GM19324 (cell line): ENCODE results near the gene CLPSL1.

Source experiments
- ATAC-seq: cut with Tn5 transposase; IDR thresholded peaks from one replicate; pipeline ENCODE4 v1.9.1; 2021; ENCODE audit warnings: mild to moderate bottlenecking, moderate library complexity; ENCODE audit not compliant: unreplicated experiment, low FRiP score

The CLPSL1 gene

DNA sequence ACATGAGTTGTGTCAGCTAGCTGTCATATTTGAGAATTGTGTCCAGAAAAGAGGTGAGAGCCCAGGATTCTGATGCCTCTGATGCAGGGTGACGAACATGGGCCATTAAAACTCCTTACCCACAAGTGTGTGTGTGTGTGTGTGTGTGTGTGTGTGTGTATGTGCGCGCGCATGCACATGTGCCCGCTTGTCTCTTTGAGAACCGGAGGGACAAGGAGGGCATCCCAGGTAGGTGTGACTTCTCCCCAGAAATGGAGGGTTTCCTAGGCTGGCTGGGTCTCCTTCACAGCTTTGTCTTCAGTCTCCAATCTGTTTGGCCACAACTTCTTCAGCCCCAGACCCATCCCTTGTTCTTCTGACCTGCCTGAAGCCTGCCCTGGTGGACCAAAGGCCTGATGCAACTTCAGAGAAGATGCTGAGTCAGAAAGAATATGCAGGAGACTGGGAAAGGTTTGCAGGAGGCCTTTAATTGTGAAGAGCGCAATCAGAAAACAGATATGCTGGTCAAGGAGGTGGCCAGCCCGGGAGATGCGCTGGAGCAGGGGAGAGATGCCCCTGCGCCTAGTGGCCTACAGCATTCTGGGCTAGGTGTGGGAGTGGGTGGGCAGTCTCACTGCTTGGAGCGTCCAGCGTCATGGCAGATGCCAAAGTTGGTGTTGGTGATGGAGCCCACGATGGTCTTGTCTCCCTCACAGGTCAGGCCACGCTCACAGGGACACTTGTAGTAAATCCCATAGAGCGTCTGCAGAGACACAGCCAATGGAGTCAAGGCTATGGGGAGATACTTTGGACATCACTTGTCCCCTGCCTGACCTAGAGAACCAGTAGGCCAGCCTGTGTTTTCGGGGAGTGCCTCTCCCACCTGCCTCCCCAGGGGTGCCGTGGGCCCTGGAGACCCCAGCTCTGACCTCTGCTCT is 14.0 kb downstream of the CLPSL1 start:
- ATAC-seq = no peak

DNA sequence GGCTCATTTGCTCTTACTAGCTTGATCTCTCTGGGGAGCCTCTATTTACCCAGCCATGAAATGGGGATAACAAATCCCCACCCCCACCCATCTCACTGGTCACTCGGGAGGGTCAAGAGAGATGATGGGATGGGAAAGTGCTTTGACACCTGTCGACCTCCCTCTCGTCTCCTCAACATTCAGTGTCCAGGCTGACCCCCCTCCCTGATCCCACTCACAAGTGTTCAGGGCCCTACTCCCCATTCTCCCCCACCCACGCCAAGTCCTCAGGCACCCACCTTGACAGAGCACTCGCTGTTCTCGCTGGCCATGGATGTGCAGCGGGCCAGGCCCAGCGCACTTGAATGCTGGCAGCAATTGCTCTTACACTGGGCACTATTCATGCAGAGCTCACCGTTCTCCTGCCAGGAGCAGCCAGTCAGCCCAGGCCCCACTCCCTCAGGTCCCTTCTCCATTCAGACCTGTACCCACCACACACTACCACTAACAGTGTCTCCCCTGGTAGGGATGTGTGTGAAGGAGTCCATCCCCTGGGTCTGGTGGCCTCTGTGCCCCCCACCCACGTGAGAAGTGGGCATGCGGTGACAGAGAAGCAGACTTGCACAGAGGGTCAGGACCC is 14.7 kb downstream of the CLPSL1 start:
- ATAC-seq = no peak

DNA sequence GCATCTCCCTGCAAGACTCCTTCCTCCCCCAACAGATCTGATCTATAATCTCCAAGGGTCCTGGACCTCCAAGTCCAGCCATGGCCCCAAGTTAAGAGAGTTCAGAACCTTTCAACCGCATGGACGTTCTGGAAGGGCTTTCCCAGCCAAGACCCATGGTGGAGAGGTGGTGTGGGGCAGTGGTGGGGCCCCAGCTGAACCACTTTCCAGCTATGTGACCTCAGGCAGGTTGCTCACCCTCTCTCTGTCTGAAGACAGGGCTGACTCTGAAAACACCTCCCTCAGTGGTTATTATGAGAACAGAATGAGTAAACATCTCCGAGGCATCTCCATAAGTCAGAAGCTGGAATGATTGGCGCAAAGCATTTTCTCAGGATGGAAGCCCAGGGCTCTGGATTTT is 15.4 kb downstream of the CLPSL1 start:
- ATAC-seq = no peak

DNA sequence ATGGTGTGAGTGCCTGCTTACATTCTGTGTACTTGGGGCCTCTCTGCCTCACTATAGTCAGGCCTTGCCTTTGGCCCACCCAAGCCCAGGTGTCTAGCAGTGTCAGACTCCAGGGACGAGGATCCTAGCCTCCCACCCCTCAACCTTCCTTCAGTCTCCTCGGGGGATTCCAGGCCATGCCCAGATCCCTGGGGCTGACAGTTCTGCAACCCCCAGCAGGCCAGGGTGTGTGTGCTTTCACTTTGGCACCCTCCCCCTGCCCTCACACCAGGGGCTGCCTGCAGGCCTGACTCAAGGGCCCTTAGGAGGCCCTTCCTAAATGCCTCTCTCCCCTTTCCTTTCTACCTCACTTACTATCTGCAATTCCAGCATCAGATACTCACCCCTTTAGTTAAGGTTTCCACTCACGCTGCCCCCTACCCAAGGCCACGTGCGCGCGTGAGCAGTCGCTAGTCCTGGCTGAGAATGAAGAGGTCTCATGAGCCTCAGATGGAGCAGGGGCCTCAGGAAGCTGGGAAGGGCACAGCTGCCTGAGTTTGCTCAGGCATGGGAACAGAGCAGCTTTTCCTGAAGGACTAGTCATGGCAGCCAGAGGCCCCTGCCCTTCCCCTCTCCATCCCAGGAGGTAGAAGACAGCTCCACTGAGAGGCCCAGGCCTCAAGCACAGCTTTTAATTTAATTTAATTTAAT is 17.2 kb downstream of the CLPSL1 start:
- no peak for ATAC-seq

DNA sequence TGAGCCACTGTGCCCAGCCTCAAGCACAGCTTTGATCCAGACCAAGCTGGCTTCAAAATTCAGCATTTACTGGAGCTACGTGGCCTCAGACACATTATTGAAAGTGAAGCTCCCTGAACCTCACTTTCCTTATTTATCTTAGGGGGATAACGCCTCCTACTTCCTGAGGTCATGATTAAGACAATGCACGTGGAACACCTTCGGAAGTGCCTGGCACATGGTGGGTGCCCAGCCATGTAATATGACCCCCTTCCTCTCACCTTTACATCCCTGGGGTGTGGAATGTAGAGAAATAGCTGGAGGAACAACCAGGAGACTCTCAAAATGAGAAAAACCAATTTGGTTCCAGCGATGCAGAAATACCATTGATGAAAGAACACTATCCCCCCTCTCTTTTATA is 17.9 kb downstream of the CLPSL1 start:
- no peak for ATAC-seq

DNA sequence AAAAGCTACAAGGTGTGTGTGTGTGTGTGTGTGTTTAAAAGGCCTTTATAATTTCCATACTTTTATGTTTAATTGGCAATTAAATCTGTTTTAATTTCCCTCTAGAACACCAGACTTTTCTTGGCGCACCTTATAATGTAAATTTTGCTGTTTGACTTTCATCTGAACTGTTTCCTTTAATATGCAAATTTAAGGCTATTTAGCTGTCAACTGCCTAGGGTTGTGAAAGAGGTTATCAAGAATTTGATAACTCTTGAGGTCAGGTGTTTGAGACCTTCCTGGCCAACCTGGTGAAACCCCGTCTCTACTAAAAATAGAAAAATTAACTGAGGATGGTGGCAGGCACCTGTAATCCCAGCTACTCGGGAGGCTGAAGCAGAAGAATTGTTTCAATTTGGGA is 20.3 kb downstream of the CLPSL1 start:
- no peak for ATAC-seq

DNA sequence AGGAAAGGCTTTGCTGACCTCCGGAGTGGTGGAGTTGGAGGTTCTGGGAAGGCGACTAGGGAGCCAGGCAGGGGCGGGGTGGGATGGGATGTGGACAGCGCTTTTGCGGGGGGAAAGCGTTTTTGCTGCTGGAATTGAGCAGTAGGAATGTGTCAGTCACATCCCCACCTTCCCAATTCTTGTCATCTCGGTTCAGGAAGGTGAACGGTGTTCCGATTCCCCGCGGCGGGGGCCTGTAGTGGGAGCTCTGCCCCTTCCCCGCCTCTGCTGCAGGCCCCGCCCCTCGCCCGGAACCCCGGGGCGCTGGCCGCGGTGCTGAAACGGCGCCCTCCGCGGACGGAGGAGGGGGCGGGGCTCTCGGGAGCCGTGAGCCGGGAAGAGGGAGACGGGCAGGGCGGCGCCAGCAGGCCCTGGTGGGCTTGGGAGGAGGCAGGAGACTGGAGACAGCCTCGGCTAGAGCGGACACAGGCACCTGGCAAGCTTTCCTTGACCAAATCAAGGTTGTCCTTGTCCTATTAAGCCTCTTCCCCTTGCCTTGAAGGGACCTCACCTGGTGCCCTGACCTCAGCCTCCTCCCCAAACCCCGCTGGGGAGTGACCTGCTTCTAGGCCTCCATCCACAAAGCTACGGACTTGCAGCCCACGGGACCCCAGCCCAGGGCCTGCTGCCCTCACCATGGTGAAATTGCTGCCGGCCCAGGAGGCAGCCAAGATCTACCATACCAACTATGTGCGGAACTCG is 24.3 kb downstream of the CLPSL1 start, which contains the start of gene LHFPL5:
Gene LHFPL5 (plus strand): TSS at position 357 of the 741 bp plus-strand sequence. CDS start 319 bp downstream, at position 676.
- no peak for ATAC-seq

DNA sequence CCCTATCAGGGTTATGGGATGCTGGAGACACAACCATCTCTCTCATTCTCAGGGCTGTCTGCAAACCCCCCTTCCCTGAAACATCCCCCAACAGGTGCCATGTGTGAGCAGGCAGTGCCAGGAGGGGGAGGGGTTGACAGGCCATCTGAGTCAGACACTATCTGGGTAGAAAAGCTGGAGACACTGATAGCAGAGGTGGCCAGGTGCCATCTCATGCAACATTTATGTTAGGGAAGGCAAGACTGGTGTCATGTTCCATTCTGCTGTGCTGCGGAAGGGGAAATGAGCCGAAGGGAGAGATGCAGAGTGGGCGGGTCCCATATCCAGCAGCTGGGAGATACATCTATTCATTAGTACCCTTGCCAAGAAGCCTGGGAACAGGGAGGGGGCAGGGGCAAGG is 27.9 kb downstream of the CLPSL1 start:
- no peak for ATAC-seq

DNA sequence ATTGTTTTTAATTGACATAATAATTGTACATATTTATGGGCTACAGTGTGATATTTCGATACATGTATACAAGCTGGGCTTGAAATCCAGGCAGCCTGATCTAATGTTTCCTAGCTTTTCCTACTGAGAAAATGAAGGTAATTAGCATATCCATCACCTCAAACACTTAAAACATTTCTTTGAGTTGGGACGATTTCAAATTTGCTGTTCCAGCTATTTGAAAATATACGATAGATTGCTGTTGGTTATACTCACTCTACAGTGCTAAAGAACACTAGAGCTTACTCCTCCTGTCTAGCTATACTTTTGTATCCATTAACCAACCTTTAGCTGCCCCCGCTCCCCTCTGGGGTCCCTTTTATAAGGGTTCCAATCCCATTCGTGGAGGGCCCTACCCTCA is 29.0 kb downstream of the CLPSL1 start:
- ATAC-seq = no peak

DNA sequence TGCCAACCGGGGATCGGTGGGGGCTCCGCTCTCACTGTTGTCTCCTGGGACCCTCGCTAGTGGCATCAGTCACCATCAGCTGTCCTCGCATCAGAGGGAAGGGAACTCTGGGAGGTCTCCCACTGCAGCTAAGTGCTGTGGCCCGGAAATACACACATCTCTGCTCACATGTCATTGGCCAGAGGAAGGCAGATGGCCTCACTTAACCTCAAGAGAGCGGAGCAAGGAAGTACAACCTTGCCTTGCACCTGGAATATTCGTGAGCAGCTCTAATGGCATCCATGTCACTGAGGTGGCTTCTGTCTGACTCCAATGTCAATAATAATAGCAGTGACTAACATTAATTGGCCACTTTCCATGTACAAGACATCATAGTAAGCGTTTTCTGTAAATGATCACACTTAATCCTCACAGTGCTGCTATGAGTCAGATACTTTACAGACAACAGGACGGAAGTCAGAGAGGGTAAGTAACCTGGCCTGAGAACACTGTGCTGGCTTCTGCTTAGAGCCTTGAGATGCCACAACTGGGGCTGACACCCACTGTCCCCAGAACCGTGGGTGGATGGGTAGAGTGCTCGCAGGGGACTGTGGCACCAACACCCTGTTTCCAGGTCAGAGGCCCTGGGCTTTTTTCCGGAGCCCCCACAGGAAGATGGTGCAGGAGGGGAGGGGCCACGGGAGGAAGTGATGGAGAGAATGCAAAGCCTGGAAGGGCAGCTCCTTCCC is 30.3 kb downstream of the CLPSL1 start:
- no peak for ATAC-seq

DNA sequence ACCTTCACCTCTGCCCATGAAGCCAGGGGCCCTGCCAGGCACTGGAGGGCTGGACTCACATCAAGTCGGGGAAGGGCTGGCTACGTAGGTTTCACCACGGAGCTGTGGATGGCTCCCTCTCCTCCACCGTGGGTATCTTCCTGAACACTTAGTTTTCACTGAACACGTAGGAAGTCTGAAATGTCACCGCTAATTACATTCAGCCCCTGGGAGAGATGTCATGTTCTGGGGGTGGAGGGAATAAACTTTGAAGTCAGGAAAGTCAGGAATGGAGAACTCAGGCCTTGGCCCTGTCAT is 30.8 kb downstream of the CLPSL1 start:
- ATAC-seq = no peak

DNA sequence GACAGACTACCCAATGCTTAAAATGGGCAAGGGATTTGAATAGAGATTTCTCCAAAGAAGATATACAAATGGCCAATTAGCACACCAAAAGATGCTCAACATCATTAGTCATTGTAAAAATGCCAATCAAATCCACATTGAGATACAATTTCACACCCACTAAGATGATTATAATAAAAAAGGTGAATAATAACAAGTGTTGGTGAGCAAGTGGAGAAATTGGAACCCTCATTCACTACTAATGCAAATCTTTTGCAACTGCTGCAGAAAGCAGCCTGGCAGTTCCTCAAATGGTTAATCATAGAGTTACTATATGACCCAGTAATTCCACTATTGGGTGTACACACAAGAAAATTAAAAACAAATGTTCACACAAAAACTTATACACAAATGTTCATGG is 36.7 kb downstream of the CLPSL1 start:
- no peak for ATAC-seq

DNA sequence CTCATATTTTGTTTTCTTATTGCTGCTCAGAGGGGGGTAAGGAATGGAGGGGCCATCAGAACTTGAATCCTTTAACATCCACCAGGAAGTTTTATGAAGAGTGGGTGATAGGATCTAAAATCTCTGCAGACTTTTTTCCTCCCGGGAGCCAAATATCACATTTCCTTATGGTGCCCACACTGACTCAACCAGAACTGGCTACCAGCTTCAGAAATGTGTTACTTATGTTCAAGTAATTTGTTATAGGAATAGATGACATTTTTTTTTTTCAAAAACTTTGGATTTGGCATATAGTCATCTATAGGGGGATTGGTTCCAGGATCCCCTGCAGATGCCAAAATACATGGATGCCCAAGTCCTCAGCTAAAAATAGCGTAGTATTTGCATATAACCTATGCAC is 42.8 kb downstream of the CLPSL1 start:
- ATAC-seq = no peak

DNA sequence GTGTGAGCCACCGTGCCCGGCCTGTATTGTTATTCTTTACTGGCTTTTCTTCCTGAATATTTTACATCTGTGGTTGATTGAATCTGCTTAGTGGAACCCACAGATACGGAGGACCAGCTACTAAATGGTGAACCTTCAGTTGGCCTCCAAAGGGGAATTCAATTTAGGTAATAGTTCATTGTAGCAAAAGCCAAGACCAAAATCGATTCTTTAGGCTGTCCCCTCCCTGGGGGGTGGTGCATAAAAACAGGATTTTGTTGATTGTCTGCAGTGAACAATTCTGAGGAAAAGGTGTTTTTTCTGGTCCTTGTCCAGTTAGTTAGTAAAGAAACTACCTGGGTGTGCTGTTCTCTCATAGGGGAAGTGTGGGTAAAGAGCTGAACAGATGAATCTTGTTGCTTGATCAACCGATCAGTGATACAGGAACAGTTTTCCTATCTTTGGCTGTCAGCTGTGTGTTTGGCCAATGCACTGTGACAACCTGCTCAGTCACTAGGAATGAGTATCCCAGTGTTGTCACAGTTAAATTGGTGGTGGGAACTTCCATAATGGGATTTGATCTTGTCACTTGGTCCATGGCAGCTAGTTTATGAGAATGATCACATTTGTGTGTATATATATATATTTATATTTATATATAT is 43.9 kb downstream of the CLPSL1 start:
- ATAC-seq = no peak

DNA sequence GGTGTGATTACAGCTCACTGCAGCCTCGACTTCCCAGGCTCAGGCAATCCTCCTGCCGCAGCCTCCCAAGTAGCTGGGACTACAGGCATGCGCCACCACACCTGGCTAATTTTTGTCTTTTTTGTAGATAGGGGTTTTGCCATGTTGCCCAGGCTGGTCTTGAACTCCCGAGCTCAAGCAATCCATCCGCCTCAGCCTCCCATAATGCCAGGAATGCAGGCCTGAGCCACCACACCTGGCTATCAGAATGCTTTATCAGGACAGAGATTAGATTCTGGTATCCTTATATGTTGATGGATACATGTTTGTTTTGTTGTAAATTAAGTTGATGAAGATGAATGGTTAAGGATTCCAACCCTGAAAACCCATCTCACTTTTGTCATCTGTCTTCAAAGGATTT is 48.5 kb downstream of the CLPSL1 start:
- no peak for ATAC-seq

DNA sequence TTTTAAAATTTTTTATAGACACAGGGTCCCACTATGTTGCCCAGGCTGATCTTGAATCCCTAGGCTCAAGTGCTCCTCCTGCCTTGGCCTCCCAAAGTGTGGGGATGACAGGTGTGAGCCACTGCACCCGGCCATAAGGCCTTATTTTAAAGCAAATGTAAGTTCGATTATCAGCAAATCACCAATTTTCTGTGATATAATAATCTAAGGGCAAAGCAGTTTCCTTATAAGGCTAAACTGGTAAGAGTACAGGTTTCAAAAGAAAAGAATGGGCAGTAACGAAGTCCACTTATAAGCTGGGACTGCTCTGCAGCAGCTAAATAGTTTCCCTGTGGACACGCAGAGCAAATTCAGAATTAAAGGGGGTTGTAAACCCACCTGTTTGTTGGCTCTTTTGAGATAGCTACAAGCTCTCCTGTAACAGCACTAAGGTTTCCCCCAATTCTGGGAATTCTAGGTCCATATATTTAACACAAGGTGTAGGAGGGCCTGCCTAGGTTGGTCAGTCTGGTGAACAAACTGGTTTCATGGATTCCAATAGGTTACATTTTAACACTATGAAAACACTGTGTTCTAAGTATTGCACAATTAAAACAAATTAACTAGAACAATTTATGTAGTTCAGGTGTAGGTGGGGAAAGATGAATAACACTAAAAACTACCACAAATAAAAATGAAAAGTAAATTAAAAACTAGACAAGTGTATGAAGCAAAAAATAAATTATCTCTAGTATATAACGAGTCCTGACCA is 50.6 kb downstream of the CLPSL1 start:
- no peak for ATAC-seq

DNA sequence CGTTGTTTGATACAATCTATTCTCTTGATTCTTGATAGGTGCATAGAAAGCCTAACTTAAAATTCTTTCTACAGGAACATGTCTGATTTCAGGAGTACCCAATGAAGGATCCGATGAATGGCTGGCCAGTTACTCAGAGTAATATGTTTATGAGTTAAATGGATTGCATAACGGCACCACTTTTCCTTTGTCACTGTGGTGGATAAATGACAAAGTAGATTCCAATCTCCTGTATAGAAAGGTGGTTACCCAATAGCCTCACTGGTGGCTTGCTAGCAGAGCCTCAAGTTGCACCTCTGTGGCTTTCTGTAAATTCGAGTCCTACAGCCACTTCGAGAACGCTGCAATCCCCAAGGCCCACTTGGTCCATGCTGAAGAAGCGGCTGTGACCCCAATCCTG is 52.7 kb downstream of the CLPSL1 start:
- no peak for ATAC-seq
